ENCODE results near the gene OXTR.

The OXTR gene

DNA sequence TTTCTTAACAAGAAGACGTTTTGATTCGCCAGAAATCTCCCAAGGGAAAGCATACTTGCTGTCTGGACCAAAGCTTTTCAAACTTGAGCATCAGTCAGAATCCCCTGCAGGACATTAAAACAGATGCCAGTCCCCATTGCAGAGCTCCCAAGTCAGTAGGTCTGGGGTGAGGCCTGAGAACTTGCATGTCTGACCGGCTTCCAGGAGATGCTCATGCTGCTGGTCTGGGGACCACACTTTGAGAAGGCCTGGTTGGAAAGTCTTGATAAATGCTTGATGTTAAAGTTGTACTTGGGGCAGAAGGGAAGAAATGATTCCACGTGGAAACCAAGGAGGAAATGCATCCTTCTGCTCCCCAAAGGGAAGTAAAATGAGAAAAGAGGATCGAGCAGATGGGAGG is 60.1 kb downstream of the OXTR start:
- no peak for DNase-seq

DNA sequence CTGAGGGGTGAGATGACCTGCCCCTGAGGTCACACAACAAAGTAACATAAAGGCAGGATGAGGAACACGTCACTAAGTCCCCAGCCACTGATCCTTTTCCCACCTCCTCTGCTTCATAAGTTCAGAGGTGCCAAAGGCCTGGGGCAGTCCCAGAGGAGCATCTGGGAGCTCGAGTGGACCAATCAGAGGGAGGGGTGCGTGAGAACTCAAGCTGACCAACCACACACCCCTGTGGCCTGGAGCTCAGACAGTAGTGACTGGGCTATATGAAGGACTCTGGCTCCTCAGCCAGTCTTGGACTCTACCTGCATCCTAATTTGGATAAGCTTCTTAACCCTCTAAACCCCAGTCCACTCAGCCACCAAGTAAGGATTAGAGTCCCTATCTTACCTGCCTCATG is 63.8 kb downstream of the OXTR start:
- DNase-seq, result no peak

DNA sequence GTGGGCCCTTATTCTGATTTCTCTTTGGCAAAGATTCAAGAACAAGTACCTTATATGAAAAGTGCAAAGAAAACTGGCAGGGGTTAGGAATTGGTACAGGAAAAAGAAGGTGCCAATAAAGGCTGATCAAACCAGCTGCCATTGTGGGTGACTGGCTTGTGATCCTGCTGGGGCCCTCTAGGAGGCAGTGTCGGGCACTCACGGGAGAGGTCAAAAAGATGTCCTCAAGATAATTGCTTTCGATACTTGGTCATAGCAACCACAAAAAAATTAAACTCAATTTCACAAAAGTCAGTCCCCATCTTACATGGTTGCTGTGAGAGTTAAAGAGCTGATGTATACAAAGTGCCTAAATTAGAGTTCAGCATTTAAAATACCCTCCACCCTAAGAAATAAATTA is 66.9 kb downstream of the OXTR start:
- DNase-seq, result peak; percentile 19
